Osteoblast (primary cell): Measurements from ENCODE around the gene LYPD1. TPM values are rescaled to one million over a fixed set of nuclear protein-coding genes. Genes with fewer than 3 reads are reported as not detected.

Experiments
- DNase-seq: peaks from one replicate; pipeline ENCODE4 v3.0.0; 2011; ENCODE audit warnings: low spot score, mixed read lengths; ENCODE audit not compliant: insufficient read length; ENCODE audit errors: missing footprints
- H2AFZ ChIP-seq: 2 replicates; pipeline ENCODE4 v1.6.0; 2011; ENCODE audit warnings: mild to moderate bottlenecking, low read length
- H3K27ac ChIP-seq: 2 replicates; pipeline ENCODE4 v1.5.1; 2011; ENCODE audit warnings: mild to moderate bottlenecking, low read depth, low read length, moderate library complexity
- H3K27me3 ChIP-seq: 2 replicates; pipeline ENCODE4 v1.6.0; 2012; ENCODE audit warnings: mild to moderate bottlenecking, control low read depth, inconsistent platforms, low read length, moderate library complexity; ENCODE audit not compliant: insufficient read depth
- H3K36me3 ChIP-seq: 2 replicates; pipeline ENCODE4 v1.5.1; 2011; ENCODE audit warnings: mild to moderate bottlenecking, low read length, control low read depth, moderate library complexity; ENCODE audit not compliant: insufficient read depth
- H3K4me1 ChIP-seq: 2 replicates; pipeline ENCODE4 v1.5.1; 2011; ENCODE audit warnings: mild to moderate bottlenecking, low read length, control low read depth, moderate library complexity; ENCODE audit not compliant: insufficient read depth
- H3K4me2 ChIP-seq: 2 replicates; pipeline ENCODE4 v1.6.0; 2011; ENCODE audit warnings: mild to moderate bottlenecking, low read length; ENCODE audit not compliant: insufficient read depth
- H3K4me3 ChIP-seq: fragments of 200-600 bp; sonication (generic); 3 replicates; pipeline ENCODE4 v1.5.1; 2012; ENCODE audit warnings: mild to moderate bottlenecking, low read length, inconsistent platforms; ENCODE audit not compliant: insufficient read depth
- H3K79me2 ChIP-seq: 2 replicates; pipeline ENCODE4 v1.6.0; 2012; ENCODE audit warnings: mild to moderate bottlenecking, low read length, control low read depth, inconsistent platforms; ENCODE audit not compliant: insufficient read depth
- H3K9me3 ChIP-seq: 2 replicates; pipeline ENCODE4 v1.5.1; 2011; ENCODE audit warnings: low read depth, low read length, control low read depth
- H4K20me1 ChIP-seq: 2 replicates; pipeline ENCODE4 v1.6.0; 2012; ENCODE audit warnings: mild to moderate bottlenecking, low read length, control low read depth; ENCODE audit not compliant: insufficient read depth
- total RNA-seq: library from RNA; depleted of rRNA; stranded (reverse); fragments of >200 nt; gene quantifications from 2 replicates; pipeline ENCODE4 v1.2.3, GENCODE V29; 2012
- TF ChIP-seq, protein P1 (sequence below): IDR thresholded peaks from 2 replicates; pipeline ENCODE4 v1.5.1; 2011; ENCODE audit warnings: mild to moderate bottlenecking, low read depth, low read length, moderate library complexity; ENCODE audit errors: extremely low read depth

LYPD1 gene
- total RNA-seq, 1 donor: 2.5 TPM

DNA sequence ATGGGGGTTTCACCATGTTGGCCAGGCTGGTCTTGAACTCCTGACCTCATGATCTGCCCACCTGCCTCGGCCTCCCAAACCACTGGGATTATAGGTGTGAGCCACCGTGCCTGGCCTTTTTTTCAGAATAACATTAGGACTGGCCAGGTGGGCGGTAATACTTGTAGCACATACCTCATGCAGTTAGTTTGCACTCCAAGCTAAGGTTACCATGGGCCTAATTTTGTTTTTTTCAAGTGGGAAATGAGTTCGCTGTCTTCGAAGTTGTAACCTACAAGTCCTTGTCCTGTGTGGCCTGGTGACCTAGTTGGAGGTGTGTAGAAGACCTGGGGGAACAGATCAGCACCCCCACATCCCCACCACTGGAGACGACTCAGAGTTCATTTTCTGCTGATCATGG is 74.8 kb downstream of the LYPD1 start:
- DNase-seq: no peak
- Histone ChIP-seq H3K36me3 (no peaks in the 10 kb centered on the region), H2AFZ (no peak overlapping the region), H4K20me1 (no peaks in the 10 kb centered on the region), H3K4me3 (no peak overlapping the region), H3K79me2 (no peaks in the 10 kb centered on the region), H3K4me2 (no peak overlapping the region), H3K9me3 (no peaks in the 10 kb centered on the region), H3K4me1 (no peaks in the 10 kb centered on the region), H3K27me3 (no peaks in the 10 kb centered on the region), H3K27ac (no peak overlapping the region)
- TF ChIP-seq, protein P1, sequence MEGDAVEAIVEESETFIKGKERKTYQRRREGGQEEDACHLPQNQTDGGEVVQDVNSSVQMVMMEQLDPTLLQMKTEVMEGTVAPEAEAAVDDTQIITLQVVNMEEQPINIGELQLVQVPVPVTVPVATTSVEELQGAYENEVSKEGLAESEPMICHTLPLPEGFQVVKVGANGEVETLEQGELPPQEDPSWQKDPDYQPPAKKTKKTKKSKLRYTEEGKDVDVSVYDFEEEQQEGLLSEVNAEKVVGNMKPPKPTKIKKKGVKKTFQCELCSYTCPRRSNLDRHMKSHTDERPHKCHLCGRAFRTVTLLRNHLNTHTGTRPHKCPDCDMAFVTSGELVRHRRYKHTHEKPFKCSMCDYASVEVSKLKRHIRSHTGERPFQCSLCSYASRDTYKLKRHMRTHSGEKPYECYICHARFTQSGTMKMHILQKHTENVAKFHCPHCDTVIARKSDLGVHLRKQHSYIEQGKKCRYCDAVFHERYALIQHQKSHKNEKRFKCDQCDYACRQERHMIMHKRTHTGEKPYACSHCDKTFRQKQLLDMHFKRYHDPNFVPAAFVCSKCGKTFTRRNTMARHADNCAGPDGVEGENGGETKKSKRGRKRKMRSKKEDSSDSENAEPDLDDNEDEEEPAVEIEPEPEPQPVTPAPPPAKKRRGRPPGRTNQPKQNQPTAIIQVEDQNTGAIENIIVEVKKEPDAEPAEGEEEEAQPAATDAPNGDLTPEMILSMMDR: no peak
